GM21381 (cell line): ENCODE data around the gene INO80.

Experiments used
- ATAC-seq: cut with Tn5 transposase; IDR thresholded peaks from one replicate; pipeline ENCODE4 v1.9.1; 2021; ENCODE audit warnings: mild to moderate bottlenecking, moderate library complexity; ENCODE audit not compliant: unreplicated experiment

The INO80 gene

DNA sequence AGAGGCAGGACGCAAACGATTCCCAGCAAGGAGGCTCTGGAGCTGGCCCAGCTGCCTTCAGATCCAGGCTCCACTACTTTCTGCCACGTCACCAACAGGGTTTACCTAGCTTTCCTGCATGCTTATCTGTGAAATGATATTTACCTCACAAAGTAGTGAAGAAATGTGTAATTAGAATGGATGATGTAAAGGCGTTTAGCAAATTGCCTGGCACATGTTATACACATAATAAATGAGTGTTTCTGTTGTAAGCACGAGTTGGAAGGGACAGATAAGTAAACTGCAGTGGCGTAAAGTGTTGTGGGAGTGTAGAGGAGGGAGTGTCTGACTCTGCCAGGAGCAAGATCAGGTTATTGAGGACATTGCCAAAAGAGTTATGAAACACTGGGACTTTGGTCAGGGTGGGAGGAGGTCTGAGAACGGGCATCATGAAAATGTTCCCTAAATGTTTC, 166.3 kb downstream of the INO80 start:
- ATAC-seq, result no peak

DNA sequence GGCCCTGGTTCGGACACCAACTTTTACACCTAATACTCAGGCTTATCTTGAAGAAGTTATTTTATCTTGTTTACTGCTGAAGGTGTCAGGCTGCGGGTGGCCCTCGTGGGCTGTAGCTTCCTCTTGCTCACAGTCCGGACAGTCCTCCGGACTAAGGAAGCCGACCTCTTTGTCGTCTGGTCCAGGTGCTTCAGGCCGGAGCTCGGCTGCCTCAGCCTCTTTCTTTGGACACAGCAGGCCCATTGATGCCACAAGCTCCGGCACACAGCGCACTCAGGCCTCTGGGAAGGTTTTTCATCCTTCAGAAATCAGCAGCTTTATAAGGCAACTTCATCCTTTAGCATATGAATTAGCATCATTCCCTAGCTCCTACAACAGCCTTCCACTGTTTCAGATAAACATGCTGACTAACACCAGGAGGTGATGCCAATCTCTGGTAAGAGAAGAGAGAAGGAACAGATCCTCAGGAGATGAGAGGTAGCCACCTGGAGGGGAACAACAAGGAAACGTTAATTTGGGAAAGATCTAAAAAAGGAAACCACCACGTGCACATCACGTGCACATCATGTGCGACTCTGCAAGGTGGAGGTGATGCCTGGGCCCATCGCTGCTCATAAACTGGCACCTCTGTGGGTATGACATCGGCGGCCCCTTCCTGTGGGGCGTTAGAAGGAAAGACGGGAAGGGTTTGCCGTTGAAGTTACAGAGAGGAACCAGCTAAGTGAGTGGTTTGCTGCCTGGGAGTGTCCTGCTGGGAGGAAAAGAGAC, 167.2 kb downstream of the INO80 start:
- ATAC-seq, result no peak

DNA sequence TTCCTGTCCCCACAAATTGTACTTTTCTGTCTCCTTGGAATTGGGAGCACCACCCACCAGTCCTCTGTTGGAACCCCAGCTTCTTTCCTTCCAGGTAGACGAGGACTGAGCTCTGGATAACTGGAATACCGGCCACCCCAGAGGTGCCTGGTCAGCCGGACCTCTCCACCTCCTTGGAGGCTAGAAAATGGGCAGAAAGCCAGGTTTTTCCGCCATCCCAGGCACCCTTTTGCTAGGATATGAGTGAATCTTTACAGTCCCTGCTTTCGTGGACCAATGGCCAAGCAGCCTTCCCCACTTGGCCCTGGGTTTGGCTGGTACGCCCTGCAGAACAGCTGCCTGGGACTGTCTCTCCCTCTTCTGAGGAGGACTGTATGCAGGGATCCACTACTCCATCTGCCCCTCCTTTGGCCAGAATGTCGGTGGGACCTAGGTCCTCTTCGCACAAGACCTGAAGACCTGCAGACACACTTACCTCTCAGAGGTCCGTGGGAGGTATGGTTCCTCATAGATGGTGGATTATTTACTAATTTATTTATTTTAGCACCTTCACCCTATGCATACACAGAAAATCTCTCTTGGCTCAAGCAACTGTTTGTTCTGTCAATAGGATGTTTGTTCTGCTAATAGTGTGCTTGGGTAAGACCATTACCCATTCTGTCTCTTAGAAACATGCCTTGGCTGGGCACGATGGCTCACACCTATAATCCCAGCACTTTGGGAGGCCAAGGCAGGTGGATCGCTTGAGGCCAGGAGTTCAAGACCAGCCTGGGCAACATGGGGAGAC, 171.4 kb downstream of the INO80 start:
- no peak for ATAC-seq

DNA sequence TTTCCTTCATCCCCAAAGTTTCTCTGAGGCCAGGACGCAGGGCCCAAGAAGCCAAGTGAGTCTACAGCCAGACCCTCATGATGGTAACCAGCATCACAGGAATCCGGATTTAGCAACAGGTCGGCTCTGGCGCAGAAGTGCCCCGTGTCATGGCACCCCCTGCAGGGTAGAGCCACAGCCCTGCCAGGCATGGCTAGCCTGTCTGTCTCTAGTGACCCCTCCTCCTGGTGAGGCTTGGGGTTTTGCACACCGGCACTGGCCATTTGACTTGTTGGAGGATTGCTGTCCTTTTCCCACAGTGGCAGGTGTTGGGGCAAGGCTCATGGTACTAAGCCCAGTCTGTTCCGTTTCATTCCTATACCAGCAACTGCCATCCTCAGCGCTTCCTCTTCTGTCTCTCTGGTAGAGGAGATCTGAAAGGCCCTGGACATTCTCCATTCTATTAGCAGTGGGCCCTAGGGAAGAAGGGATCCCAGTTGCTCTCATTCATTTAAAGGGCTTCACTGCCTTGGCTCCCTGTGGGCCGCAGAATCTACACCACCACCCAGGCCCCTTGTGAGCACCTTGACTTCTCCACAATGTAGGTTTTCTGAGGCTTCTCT, 172.2 kb downstream of the INO80 start:
- ATAC-seq, result no peak

DNA sequence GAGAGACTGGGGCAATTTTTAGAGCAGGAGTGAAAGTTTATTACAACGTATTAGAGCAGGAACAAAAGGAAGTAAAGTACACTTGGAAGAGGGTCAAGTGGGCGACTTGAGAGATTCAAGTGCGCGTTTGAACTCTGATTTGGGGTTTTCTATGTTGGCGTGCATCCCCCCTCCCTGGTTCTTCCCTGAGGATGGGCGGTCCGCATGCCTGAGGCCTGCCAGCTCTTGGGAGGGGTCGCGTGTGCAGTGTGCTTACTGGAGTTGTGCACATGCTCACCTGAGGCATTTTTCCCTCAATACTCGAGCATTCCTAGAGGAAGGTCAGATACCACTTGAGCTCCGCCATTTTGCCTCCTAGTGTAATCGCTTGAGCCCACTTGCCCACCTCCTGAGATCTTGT, 173.2 kb downstream of the INO80 start:
- ATAC-seq, result no peak

DNA sequence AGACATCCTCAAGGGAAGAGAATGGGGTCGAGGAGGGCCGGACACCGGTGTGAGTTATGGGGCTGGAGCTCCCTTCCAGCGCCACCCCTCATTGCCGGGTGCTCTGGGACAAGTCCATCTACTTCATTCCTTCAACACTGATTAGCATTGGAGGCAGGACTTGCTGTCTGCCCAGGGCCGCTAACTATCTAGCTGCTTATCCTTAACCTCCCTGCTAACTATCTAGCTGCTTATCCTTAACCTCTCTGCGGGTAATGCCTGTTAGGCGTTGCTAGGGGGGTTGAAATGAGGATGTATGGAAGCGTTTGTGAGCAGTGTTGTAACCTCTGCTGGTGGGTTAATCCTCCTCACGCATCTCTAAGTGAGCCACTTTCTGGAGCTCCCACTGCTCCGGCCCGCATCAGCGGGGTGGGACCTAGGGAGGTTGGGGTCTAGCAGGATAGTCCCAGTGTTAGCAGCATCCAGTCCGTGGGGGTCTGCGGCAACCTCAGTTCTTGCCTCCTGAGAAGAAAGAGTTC, 173.7 kb downstream of the INO80 start:
- ATAC-seq, result no peak

DNA sequence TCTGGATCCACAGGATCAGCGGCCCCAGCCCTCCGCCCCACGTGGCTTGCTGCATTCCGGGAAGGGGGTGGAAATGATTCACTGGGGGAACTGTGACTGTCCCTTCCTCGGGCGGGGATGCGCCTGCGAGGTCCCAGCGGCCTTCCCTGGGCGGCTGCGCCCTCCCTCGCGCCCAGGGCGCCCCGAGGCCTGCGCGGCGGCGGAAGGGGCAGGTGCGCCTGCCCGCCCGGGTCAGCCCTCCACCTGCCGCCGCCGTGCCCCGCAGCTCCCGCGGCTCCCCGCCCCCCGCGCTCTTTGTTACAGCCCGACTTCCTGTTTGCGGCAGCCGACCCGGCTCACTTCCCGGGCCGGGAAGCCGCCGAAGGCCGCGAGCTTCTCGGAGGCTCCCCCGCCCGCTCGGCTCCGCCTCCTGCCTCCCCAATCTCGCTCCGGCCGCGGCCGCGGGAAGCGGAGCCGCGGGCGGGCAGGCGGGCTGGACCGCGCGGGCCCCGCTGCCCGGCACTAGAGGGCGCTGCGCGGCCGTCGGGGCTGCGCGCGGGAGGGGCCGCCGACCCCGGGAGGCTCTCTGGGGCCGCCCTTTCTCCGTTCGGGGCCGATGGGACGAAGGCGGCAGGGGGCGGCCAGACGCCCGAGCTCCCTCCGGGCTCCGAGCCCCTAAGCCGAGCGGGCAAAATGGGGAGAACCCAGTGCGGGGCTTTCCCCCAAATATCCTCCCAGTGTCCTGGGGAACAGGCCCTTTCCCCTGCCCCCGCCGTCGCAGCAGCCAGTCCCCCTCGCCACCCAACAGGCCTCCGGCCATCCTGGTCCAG, 174.3 kb downstream of the INO80 start:
- peak; percentile 70 for ATAC-seq

DNA sequence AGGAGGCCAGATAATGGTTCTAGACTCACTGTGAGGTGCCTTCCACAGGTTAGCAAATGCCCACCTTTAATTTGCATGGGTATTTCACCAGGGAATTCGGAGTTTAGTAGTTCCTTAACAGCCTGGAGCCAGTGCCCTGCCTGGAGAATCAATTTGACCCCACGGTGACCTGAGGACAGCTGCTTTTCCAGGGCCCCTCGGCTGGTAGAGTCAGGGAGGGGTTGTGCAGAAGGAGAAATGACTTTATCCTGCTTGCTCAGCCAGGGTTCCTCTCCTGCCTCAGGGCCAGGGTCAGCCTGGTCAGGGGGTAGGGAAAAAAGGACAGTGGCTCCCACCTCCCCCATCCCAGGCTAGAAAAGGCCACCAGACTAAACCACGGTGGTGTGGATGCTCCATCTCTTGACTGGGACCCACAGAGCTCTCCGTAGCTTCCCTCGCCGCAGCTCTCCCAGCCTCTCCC, 175.0 kb downstream of the INO80 start:
- ATAC-seq, result peak; percentile 9

DNA sequence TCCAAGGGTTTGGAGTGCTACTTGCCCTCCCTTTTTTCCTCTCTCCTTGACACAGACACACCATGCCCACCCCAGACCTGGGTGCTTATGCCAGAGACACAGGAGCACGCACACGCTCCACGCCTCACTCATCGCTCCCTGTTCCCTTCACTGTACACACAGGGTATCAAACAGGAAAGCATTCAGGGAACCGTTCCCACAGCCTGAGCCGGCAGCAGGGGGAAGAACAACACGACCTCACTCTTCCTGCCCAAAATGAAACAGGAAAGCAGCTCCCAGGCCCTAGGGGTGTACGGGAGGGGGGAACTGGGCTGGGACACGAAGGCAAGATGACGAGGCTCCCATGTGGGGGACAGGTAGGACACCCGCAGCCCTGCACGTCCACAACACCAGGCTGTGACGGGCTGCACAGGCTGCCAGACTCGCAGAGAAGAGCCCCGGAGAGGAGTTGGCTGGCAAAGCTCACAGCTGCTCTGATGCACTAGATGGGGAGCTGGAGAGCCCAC, 175.7 kb downstream of the INO80 start:
- no peak for ATAC-seq

DNA sequence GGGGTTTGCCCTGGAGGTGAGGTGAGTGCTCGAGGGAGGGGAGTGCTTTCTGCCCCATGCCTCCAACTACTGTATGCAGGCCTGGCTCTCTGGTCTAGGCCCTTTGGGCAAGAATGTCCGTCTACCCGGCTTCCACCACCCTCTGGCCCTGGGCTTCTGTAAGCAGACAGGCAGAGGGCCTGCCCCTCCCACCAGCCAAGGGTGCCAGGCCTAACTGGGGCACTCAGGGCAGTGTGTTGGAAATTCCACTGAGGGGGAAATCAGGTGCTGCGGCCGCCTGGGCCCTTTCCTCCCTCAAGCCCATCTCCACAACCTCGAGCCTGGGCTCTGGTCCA, 177.6 kb downstream of the INO80 start:
- no peak for ATAC-seq

DNA sequence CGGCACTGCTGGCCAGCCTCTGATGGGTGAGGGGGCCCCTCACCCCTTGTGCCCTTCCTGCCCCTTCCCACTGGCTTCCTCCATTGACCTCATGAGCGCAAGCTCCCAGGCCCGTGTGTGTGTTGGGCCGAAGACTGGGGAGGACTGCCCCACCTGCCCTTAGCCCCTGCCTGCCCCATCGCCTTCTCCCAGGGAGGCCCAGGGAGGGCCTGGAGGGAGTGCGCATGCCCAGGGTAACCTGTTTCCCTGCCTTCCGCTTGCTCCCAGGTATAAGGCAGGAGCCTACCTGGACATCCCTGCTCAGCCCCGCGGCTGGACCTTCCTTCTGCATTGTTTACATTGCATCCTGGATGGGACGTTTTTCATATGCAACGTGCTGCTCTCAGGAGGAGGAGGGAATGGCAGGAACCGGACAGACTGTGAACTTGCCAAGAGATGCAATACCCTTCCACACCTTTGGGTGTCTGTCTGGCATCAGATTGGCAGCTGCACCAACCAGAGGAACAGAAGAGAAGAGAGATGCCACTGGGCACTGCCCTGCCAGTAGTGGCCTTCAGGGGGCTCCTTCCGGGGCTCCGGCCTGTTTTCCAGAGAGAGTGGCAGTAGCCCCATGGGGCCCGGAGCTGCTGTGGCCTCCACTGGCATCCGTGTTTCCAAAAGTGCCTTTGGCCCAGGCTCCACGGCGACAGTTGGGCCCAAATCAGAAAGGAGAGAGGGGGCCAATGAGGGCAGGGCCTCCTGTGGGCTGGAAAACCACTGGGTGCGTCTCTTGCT, 178.1 kb downstream of the INO80 start:
- no peak for ATAC-seq

DNA sequence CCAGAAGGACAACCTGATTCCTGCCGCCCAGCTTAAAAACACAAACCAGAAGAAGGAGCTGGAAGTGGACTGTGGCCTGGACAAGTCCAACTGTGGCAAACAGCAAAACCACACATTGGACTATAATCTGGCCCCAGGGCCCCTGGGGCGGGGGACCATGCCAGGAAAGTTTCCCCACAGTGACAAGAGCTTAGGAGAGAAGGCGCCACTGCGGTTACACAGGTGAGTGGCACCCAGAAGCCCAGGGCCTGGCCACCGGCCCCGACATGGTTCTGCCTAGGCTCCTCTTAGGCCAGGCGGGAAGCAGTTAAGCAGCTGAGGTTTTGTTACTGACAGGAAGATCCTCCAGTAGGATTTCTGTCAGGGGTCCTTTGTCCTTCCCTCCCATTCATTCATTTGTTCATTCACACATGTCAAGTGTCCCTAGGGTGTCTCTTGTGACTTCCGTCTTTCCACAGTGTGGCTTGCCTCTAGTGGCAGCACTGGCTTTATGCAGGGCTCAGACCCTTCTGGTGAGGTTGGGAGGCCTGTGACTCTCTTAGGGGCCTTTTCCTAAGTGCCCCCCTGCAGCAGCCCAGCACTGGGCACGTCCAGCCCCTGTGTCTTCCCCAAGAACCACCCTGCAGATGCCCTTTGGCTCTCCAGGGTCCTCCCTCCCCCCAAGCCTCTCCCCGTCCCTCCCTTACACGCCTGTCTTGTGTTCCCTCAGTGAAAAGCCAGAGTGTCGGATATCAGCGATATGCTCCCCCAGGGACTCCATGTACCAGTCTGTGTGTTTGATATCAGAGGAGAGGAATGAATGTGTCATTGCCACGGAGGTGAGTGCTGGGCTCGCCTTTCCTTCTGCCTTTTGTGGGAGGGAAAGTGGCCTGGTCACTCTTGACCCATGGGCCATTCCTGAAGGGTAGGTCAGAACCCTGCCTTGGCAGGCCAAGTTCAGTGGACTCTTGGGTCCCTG, 179.1 kb downstream of the INO80 start:
- ATAC-seq, result no peak

DNA sequence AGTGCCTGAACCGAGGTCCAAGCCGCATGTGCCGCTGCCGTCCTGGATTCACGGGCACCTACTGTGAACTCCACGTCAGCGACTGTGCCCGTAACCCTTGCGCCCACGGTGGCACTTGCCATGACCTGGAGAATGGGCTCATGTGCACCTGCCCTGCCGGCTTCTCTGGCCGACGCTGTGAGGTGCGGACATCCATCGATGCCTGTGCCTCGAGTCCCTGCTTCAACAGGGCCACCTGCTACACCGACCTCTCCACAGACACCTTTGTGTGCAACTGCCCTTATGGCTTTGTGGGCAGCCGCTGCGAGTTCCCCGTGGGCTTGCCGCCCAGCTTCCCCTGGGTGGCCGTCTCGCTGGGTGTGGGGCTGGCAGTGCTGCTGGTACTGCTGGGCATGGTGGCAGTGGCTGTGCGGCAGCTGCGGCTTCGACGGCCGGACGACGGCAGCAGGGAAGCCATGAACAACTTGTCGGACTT, 179.8 kb downstream of the INO80 start:
- no peak for ATAC-seq

DNA sequence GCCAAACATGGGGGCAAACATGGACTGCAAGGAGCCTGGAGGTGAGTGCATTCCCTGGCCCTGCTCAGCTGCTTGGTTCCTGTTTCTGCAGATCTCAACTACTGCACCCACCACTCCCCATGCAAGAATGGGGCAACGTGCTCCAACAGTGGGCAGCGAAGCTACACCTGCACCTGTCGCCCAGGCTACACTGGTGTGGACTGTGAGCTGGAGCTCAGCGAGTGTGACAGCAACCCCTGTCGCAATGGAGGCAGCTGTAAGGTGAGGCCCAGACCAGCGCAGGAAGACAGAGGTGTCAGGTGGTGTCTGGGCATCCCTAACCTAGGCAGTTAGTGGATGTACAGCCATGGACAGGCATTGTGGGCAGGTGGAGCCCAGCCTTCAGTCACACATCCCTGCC, 181.6 kb downstream of the INO80 start:
- ATAC-seq, result no peak

DNA sequence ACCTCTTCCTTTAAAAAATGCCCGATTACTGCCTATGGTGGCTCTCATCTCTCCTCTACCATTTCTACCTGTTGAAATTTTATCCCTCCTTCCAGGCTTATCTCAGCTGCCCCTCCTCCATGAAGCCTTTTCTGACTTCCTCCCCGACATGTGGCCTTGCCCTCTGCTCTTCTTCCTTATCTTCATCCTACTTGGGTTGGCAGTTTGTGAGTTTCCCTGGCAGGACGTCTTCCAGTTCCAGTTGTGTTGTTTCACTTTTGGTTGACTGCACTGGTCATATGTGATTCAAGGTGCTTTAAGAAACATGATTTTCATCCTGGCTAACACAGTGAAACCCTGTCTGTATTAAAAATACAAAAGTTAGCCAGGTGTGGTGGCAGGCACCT, 182.6 kb downstream of the INO80 start:
- ATAC-seq, result no peak

DNA sequence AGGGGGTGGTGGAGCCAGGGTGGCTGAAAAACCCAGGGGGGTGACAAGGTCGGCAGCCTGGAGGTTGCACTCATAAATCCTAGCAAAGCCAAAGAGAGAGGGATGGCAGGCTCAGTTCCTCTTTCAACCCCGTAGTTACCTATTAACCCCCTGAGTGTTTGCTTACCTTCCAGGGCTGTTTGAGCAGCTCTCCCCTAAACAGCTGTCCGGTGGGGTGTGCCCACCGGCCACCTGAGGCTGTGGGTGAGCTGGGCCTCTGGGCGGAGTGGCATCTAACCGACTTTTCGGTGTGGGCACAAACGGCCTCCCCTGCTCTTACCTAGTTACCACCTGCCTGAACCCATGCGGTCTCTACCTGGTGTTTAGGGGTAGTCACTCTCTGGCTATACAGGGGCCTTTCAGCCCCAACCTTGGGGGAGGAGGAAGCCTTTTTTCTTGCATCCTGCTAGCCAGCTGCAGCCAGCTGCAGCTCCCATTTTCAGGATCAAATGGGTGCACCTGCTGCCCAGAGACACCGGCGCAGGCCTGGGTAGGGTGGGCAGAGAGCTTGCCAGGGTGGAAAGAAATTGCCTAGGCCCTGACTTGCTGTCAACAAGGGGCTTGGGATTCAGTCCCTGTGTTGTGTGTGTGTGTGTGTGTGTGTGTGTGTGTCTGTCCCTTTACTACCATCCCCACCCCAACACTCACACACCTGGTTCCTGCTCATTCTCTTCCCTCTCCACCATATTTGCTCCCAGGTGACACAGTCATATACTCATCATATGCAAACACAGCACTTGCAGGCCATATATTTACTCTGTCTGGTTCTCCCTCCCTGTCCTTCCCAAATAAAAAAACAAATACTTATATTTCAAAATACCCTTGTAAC, 183.2 kb downstream of the INO80 start:
- ATAC-seq, result no peak

DNA sequence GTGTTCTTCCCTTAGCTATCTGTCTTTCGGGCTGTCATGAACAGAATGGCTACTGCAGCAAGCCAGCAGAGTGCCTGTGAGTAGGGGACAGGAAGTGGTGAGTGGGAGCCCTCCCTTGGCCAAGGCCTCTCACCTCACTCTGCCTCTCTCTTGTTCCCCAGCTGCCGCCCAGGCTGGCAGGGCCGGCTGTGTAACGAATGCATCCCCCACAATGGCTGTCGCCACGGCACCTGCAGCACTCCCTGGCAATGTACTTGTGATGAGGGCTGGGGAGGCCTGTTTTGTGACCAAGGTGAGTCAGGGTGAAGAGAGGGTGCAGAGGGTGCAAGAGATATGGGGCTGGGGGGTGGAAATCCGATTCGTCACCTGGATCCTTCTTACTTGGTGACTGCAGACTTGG, 183.9 kb downstream of the INO80 start:
- no peak for ATAC-seq
